OCI-LY3 (cell line): ENCODE results near the gene IQCN.

Source experiments
- H2AFZ ChIP-seq: fragments of 200-600, 300-600 bp; shearing (Covaris generic); 2 replicates; pipeline ENCODE4 v1.6.0; 2014; ENCODE audit warnings: antibody characterized with exemption, low read depth, low read length
- H3K27ac ChIP-seq: fragments of 200-600, 300-600 bp; sonication (generic); 2 replicates; pipeline ENCODE4 v1.5.1; 2014; ENCODE audit warnings: mild to moderate bottlenecking, low read length, moderate library complexity, mixed read lengths
- H3K27me3 ChIP-seq: fragments of 200-600, 300-600 bp; sonication (generic); 2 replicates; pipeline ENCODE4 v1.6.1; 2014; ENCODE audit warnings: low read depth, low read length, mixed read lengths
- H3K36me3 ChIP-seq: fragments of 200-600, 300-600 bp; sonication (generic); replicated peaks from 2 replicates; pipeline ENCODE3; 2014; ENCODE audit warnings: low read depth, low read length, mixed read lengths
- H3K4me1 ChIP-seq: fragments of 300-600, 200-600 bp; sonication (generic); 2 replicates; pipeline ENCODE4 v1.6.1; 2014; ENCODE audit warnings: low read length, mixed read lengths
- H3K4me2 ChIP-seq: fragments of 200-600, 300-600 bp; sonication (generic); 2 replicates; pipeline ENCODE4 v1.6.1; 2014; ENCODE audit warnings: low read length, mixed read lengths
- H3K4me3 ChIP-seq: fragments of 300-600, 200-600 bp; sonication (generic); 2 replicates; pipeline ENCODE4 v1.5.1; 2014; ENCODE audit warnings: antibody characterized with exemption, mild to moderate bottlenecking, low read length, moderate library complexity
- H3K79me2 ChIP-seq: fragments of 300-600, 200-600 bp; shearing (Covaris generic); 2 replicates; pipeline ENCODE4 v1.6.1; 2014; ENCODE audit warnings: mild to moderate bottlenecking, low read length, mixed read lengths
- H3K9ac ChIP-seq: fragments of 300-600, 200-600 bp; shearing (Covaris generic); 2 replicates; pipeline ENCODE4 v1.6.0; 2014; ENCODE audit warnings: mild to moderate bottlenecking, low read length, moderate library complexity
- H3K9me3 ChIP-seq: fragments of 200-600, 300-600 bp; shearing (Covaris generic); 2 replicates; pipeline ENCODE4 v1.6.1; 2014; ENCODE audit warnings: low read length, mixed read lengths; ENCODE audit not compliant: insufficient read depth
- H4K20me1 ChIP-seq: fragments of 200-600, 300-600 bp; sonication (generic); 2 replicates; pipeline ENCODE4 v1.6.1; 2016; ENCODE audit warnings: low read length, mixed read lengths; ENCODE audit not compliant: insufficient read depth
- EZH2phosphoT487 ChIP-seq: fragments of 200-600 bp; shearing (Covaris generic); IDR thresholded peaks from 2 replicates; pipeline ENCODE4 v1.6.1; 2018; ENCODE audit warnings: antibody characterized with exemption, mixed run types, low read depth
- TF ChIP-seq, protein P1 (sequence below): fragments of 200-600, 300-600 bp; sonication (generic); IDR thresholded peaks from 2 replicates; pipeline ENCODE4 v1.5.1; 2014; ENCODE audit warnings: antibody characterized with exemption, low read length, low read depth

IQCN gene, protein sequence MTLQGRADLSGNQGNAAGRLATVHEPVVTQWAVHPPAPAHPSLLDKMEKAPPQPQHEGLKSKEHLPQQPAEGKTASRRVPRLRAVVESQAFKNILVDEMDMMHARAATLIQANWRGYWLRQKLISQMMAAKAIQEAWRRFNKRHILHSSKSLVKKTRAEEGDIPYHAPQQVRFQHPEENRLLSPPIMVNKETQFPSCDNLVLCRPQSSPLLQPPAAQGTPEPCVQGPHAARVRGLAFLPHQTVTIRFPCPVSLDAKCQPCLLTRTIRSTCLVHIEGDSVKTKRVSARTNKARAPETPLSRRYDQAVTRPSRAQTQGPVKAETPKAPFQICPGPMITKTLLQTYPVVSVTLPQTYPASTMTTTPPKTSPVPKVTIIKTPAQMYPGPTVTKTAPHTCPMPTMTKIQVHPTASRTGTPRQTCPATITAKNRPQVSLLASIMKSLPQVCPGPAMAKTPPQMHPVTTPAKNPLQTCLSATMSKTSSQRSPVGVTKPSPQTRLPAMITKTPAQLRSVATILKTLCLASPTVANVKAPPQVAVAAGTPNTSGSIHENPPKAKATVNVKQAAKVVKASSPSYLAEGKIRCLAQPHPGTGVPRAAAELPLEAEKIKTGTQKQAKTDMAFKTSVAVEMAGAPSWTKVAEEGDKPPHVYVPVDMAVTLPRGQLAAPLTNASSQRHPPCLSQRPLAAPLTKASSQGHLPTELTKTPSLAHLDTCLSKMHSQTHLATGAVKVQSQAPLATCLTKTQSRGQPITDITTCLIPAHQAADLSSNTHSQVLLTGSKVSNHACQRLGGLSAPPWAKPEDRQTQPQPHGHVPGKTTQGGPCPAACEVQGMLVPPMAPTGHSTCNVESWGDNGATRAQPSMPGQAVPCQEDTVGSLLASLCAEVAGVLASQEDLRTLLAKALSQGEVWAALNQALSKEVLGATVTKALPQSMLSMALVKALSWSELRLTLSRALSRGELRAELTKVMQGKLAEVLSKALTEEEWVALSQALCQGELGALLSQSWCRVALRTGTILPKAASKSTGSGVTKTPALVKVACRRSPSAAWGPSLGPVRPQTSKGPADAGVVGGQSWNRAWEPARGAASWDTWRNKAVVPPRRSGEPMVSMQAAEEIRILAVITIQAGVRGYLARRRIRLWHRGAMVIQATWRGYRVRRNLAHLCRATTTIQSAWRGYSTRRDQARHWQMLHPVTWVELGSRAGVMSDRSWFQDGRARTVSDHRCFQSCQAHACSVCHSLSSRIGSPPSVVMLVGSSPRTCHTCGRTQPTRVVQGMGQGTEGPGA (N-terminal part only)

DNA sequence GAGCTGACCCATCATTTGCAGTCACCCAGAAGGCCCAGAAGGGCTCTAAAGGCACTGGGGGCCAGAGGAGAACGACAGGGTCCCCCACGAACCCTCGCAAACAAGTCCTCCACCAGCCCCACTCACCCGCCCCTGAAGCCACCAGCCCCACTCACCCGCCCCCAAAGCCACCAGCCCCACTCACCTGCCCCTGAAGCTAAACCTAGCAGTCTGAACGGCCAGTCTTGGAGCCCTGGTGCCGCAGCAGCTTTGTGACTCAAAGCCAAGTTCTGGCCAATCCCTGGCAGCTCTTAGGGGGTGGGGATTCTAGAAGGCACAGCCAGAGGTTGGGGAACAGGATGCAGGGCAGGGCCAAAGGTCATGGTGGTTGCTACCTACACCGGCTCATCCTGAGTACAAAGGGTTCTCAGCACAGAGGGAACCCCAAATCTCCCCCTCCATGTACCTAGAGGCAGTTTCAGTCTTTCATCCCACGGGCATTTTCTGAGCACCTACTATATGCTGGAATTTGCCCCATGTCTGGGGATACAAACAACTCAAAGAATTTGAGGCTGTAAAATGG is at the start of gene IQCN:
Gene IQCN (minus strand): TSS at position 234 of the 562 bp plus-strand sequence. CDS start 4,974 bp downstream, outside the sequence.
- Histone ChIP-seq H3K27ac (no peak within 1 kb of the TSS), H3K4me3 (no peak within 1 kb of the TSS), H3K9ac (no peak within 1 kb of the TSS)

DNA sequence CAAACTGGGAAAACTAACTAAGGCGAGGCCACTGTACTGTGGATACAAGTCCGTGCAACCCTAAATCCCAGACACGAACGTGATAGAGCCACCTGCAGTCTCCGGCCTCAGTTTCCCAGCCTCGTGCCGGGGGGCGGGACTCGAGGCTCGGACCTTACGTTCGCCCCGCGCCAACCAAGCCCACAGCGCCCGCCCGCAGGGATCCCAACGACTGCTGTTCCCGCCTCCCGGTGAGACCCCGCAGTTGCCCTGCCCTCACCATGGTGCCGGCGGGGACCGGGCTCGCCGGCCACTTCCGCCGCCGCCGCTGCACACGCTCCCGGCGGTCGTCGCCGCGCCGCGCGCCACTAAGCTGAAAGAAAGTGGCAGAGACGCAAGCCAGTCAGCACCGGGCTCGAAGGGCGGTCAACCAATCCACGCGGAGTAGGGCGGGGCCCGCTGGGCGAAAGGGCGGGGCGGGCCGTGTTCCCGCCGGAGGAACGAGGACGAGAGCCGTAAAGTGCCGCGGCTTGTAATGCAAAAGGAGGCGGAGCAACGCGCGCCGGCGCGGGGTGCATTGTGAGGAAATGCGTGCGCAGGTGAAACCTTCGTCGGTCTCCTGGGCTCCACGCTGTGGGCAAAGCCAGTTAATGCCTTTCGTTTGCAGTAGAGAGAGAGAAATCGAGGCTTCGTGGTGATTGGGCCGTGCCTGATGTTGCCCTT is 48.7 kb upstream of the IQCN start, which contains the start of gene LSM4:
Gene LSM4 (minus strand): TSS at position 318 of the 702 bp plus-strand sequence. CDS start 56 bp downstream, at position 262.
- Histone ChIP-seq H3K27ac (peak within 1 kb of the TSS; percentile 80), H3K36me3 (peaks cover 15% of the 10 kb centered on the region), H3K79me2 (peaks cover 45% of the 10 kb centered on the region), H3K4me2 (peak within 1 kb of the TSS; percentile 94), H2AFZ (peak within 1 kb of the TSS; percentile 76), H3K9ac (peak within 1 kb of the TSS; percentile 92), H4K20me1 (no peaks in the 10 kb centered on the region), H3K27me3 (no peaks in the 10 kb centered on the region), H3K4me3 (peak within 1 kb of the TSS; percentile 82), H3K4me1 (peaks cover 16% of the 10 kb centered on the region), H3K9me3 (no peaks in the 10 kb centered on the region)
- TF ChIP-seq, protein P1, sequence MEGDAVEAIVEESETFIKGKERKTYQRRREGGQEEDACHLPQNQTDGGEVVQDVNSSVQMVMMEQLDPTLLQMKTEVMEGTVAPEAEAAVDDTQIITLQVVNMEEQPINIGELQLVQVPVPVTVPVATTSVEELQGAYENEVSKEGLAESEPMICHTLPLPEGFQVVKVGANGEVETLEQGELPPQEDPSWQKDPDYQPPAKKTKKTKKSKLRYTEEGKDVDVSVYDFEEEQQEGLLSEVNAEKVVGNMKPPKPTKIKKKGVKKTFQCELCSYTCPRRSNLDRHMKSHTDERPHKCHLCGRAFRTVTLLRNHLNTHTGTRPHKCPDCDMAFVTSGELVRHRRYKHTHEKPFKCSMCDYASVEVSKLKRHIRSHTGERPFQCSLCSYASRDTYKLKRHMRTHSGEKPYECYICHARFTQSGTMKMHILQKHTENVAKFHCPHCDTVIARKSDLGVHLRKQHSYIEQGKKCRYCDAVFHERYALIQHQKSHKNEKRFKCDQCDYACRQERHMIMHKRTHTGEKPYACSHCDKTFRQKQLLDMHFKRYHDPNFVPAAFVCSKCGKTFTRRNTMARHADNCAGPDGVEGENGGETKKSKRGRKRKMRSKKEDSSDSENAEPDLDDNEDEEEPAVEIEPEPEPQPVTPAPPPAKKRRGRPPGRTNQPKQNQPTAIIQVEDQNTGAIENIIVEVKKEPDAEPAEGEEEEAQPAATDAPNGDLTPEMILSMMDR = peak; percentile 42
- TF ChIP-seq EZH2phosphoT487 = no peak

More for the DNA sequence above, at the start of gene IQCN:
- no peaks in the 10 kb centered on the region for H3K27me3 ChIP-seq
- peaks cover 14% of the 10 kb centered on the region for H3K4me1 ChIP-seq
- TF ChIP-seq, protein P1 = no peak
- TF ChIP-seq EZH2phosphoT487 = no peak
- H2AFZ ChIP-seq = no peak within 1 kb of the TSS
- peaks cover 15% of the 10 kb centered on the region for H4K20me1 ChIP-seq
- H3K4me2 ChIP-seq = no peak within 1 kb of the TSS
- no peaks in the 10 kb centered on the region for H3K9me3 ChIP-seq
- peaks cover 20% of the 10 kb centered on the region for H3K79me2 ChIP-seq
- H3K36me3 ChIP-seq = peaks cover 13% of the 10 kb centered on the region

DNA sequence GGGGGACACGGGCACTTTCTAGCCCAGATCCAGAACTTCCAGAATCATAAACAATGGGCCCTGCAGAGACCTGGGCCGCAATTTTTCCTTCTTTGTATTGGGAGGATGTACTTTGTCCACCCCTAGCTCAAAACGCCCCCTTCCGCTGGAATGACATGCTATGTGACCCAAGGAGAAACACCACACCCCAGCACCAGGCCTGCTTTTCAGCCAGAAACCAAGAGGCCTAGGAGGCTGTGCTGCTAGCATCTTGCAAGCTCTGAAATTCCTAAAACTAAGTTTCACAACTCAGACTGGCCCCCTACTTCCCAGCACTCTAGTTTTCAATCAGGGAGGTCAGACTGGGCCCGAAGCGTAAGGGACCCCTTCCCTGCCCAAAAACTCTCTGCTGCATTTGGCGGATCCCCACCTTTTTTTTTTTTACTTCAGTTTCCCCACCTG is 48.1 kb upstream of the IQCN start:
- Histone ChIP-seq H3K4me3 (peak overlapping the region; percentile 82), H3K27ac (peak overlapping the region; percentile 67), H3K4me2 (peak overlapping the region; percentile 94), H3K79me2 (peaks cover 47% of the 10 kb centered on the region), H3K9me3 (no peaks in the 10 kb centered on the region), H3K27me3 (no peaks in the 10 kb centered on the region), H3K4me1 (peaks cover 16% of the 10 kb centered on the region), H4K20me1 (no peaks in the 10 kb centered on the region), H3K36me3 (peaks cover 15% of the 10 kb centered on the region), H2AFZ (no peak overlapping the region), H3K9ac (peak overlapping the region; percentile 92)
- no peak for TF ChIP-seq EZH2phosphoT487
- TF ChIP-seq, protein P1 = peak; percentile 49
